ENCODE data around the gene CDK7.

DNA sequence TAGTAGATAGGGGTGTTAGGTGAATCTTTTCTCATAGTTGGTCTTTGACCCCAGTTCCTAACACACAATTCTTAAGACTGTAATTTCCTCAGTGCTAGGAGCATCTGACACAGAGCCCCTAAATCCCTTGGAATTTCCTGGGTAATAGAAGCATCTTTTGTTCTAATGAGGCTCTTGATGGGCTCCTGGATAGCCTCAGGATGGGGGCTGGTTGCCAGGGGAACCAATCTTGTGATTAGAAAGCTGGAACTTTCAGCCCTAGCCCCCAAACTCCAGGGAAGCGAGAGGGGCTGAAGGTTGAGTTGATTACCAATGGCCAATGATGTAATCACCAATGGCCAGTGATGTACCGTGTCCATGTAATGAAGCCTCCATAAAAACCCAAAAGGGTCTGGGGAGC is 53.4 kb downstream of the CDK7 start:
- TF ChIP-seq, protein P1, sequence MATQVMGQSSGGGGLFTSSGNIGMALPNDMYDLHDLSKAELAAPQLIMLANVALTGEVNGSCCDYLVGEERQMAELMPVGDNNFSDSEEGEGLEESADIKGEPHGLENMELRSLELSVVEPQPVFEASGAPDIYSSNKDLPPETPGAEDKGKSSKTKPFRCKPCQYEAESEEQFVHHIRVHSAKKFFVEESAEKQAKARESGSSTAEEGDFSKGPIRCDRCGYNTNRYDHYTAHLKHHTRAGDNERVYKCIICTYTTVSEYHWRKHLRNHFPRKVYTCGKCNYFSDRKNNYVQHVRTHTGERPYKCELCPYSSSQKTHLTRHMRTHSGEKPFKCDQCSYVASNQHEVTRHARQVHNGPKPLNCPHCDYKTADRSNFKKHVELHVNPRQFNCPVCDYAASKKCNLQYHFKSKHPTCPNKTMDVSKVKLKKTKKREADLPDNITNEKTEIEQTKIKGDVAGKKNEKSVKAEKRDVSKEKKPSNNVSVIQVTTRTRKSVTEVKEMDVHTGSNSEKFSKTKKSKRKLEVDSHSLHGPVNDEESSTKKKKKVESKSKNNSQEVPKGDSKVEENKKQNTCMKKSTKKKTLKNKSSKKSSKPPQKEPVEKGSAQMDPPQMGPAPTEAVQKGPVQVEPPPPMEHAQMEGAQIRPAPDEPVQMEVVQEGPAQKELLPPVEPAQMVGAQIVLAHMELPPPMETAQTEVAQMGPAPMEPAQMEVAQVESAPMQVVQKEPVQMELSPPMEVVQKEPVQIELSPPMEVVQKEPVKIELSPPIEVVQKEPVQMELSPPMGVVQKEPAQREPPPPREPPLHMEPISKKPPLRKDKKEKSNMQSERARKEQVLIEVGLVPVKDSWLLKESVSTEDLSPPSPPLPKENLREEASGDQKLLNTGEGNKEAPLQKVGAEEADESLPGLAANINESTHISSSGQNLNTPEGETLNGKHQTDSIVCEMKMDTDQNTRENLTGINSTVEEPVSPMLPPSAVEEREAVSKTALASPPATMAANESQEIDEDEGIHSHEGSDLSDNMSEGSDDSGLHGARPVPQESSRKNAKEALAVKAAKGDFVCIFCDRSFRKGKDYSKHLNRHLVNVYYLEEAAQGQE (IDR thresholded peaks at IDR 0.05; ENCODE audit: insufficient read depth in 1 of 2, low read depth in 2 of 2, low read length in 1 of 2): no peak
- TF ChIP-seq, protein P2, sequence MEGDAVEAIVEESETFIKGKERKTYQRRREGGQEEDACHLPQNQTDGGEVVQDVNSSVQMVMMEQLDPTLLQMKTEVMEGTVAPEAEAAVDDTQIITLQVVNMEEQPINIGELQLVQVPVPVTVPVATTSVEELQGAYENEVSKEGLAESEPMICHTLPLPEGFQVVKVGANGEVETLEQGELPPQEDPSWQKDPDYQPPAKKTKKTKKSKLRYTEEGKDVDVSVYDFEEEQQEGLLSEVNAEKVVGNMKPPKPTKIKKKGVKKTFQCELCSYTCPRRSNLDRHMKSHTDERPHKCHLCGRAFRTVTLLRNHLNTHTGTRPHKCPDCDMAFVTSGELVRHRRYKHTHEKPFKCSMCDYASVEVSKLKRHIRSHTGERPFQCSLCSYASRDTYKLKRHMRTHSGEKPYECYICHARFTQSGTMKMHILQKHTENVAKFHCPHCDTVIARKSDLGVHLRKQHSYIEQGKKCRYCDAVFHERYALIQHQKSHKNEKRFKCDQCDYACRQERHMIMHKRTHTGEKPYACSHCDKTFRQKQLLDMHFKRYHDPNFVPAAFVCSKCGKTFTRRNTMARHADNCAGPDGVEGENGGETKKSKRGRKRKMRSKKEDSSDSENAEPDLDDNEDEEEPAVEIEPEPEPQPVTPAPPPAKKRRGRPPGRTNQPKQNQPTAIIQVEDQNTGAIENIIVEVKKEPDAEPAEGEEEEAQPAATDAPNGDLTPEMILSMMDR (IDR thresholded peaks at IDR 0.05): no peak
- no peak for TF ChIP-seq POLR2AphosphoS5 (IDR thresholded peaks at IDR 0.05; ENCODE audit: low read depth, low read length)

Measured in Panc1 (cell line).